ENCODE results near the gene GLG1.
A peak's percentile ranks its signal among the peaks of the same experiment; 100 is the strongest.
"Not testable (repeated sequence)": the region's sequence is repeated elsewhere in the genome, so short reads cannot be mapped to it uniquely, and the experiment has no call there.

GLG1 gene

DNA sequence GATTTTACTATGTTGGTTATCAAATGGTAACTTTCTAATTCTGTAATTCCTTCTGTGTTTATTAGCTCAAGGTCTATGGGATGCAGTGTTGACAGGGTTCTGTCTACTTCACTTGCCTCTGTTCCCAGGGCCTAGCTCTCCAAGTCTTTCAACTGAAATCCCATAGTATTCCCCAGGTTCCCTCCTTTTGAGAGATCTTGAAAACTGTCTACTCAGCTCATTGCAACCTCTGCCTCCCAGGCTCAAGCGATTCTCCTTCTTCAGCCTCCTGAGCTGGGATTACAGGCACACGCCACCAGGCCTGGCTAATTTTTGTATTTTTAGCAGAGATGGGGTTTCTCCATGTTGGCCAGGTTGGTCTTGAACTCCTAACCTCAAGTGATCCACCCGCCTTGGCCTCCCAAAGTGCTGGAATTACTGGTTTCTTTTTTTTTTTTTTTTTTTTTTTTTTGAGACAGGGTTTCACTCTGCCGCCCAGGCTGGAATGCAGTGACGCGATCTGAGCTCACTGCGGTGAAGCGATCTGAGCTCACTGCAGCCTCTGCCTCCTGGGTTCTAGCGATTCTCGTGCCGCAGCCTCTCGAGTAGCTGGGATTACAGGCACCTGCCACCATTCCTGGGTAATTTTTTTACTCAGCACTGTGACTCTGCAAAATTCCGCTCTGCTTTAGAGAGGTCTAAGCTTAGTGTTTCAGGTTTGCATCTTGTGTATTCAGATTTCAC, 163.1 kb downstream of the GLG1 start:
- DNase-seq (ENCODE audit: low spot score): not testable (repeated sequence)

- no peak for DNase-seq (ENCODE audit: low spot score)
Measured at GRCh38 chr16:74439685-74440084, 167.2 kb downstream of the GLG1 start.

GRCh38 chr16:74438492-74438979, 168.4 kb downstream of the GLG1 start:
- DNase-seq (ENCODE audit: low spot score): no peak

GRCh38 chr16:74431516-74431915, 175.4 kb downstream of the GLG1 start:
- no peak for DNase-seq (ENCODE audit: low spot score)

- peak; percentile 53 for DNase-seq (ENCODE audit: low spot score)
Measured at GRCh38 chr16:74430036-74430712, 176.7 kb downstream of the GLG1 start.

DNA sequence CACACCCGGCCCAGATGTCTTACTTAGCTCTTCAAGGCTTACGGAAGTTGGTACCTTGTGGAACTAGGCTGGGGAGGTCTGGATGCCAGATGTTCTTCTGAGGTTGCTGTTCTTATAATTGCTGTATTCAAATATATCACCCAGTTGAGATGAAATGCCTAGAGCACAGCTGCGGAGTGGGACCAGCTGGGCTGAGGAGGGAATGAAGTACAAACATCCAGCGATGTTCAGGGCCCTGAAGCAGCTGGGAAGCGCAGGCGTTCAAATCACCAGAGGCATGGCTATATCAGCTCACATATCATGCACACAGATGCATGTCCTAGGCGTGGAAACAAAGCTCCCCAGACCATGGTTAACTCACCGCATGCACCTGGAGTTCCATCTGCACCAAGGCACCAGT, 178.4 kb downstream of the GLG1 start:
- DNase-seq (ENCODE audit: low spot score): not testable (repeated sequence)

GRCh38 chr16:74425751-74426150, 181.2 kb downstream of the GLG1 start:
- DNase-seq (ENCODE audit: low spot score): not testable (repeated sequence)

DNA sequence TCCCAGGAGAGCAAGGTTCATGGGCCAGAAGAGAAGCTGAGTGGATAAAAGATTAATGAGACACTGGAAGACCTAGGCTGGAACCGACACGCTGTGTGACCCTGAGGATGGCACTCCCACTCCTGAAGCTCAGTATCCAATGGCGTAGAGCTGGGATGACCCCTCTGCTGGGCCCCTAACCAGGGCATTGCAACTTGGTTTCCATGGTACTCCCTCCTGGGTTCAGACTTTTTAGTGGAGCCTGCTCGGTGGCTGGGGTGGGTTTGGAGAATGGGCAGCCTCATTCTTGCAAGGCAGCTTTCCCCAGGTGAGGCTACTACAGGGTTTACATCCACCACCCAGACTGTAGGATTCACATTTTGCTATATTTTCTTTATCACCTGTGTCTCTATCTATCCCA, 183.2 kb downstream of the GLG1 start:
- not testable (repeated sequence) for DNase-seq (ENCODE audit: low spot score)

DNA sequence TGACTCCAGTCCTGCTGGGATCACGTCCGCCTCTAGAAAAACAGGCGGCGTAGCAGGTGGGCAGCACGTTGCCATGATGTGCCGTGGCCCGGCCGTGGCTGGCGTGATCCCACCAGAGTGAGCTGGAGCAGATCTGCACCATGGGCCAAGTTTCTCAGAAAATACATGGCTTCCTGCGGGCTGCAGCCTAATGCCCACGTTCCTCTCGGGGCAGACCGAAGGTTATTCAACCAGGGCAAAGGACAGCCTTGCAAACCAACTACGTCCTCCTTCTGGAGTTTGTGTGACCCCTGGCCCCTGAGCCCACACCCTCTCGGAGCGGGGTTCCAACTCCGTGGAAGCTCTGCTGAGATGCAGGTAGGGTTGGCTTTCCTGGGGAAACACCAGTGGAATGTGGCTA, 184.8 kb downstream of the GLG1 start:
- not testable (repeated sequence) for DNase-seq (ENCODE audit: low spot score)

DNA sequence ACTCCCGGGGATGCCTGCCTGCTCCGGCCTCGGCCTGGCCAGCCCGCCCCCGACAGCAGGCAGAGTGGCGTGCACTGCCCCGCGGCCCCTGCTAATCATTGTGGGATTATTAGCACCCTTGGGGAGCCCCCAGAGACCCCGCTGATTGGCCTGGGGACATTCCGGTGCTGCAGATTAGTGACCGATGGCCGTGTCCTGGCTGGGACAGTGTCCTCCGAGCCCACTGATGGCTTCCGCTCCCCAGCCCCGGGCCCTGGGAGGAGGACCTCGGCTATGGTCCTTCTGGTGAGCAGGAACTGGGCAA, 185.5 kb downstream of the GLG1 start:
- not testable (repeated sequence) for DNase-seq (ENCODE audit: low spot score)

- not testable (repeated sequence) for DNase-seq (ENCODE audit: low spot score)
Measured at GRCh38 chr16:74420612-74421481, 186.1 kb downstream of the GLG1 start, which contains the start of gene CLEC18B. CLEC18B (minus strand) TSS chr16:74421478; CDS start chr16:74421270, 208 bp downstream.

DNA sequence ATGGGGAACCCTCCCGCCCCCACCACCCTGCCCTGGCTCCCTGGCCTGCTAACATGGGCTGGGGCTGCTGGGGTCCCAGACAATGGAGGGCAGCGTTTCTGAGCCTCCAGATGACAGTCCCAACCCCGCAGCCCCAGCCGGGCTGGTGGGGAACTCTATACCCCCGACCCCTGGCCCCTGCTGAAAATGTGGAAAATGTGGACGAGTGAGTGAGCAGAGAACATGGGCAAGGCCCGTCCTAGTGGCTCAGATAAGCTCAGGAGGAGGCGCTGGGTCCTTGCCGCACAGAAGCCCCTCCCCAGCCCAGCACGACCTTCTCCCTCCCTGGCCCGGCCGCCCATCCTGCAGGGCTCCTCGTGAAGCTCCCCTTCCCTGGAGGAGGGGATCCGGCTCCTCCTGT, 187.1 kb downstream of the GLG1 start:
- not testable (repeated sequence) for DNase-seq (ENCODE audit: low spot score)

GRCh38 chr16:74417897-74418296, 189.0 kb downstream of the GLG1 start:
- not testable (repeated sequence) for DNase-seq (ENCODE audit: low spot score)

DNA sequence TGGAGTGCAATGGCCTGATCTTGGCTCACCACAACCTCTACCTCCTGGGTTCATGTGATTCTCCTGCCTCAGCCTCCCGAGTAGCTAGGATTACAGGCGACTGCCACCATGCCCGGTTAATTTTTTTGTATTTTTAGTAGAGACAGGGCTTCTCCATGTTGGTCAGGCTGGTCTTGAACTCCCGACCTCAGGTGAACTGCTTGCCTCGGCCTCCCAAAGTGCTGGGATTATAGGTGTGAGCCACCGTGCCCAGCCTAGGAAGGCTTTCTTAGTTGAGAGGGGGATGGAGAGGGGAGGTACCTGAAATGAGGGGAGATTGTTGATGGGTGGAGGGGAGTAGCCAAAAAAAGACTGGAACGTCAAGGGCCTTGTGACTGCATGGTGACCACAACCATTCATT, 193.0 kb downstream of the GLG1 start:
- DNase-seq (ENCODE audit: low spot score): not testable (repeated sequence)

- DNase-seq (ENCODE audit: low spot score): not testable (repeated sequence)
Measured at GRCh38 chr16:74413485-74413884, 193.4 kb downstream of the GLG1 start.

- not testable (repeated sequence) for DNase-seq (ENCODE audit: low spot score)
Measured at GRCh38 chr16:74412775-74413390, 194.0 kb downstream of the GLG1 start.

DNA sequence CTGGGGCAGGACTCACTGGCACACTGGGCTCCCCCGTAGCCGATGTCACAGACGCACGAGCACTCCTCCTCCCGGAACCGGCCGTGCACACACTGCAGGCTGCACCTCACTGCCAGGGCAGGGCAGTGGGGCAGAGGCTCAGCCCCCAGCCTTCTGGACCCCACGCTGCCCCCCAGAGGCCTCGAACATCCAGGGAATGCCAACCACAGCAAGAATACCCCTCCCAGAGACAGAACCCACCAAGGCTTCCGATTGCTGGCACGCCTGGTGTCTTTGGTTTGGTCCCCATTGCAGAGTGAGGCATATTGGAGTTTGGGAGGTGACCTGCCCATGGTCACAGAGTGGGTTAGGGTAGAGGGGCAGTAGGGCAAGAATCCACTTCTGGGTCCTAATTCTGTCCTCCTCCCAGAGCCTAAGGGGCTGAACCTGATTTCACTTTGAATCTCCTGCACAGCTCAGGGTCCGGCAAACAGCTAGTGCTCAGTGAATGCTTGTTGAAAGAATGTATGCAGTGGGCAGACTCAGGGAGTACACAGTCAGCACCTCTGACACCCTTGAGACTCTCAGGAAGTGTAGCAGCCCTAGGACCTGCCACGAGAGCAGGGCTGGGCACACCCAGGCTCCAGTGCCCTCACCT, 194.7 kb downstream of the GLG1 start:
- not testable (repeated sequence) for DNase-seq (ENCODE audit: low spot score)

- not testable (repeated sequence) for DNase-seq (ENCODE audit: low spot score)
Measured at GRCh38 chr16:74410981-74411380, 195.9 kb downstream of the GLG1 start.

GRCh38 chr16:74410057-74410957, 196.6 kb downstream of the GLG1 start:
- not testable (repeated sequence) for DNase-seq (ENCODE audit: low spot score)

Data from AG20443 (cell line).